ENCODE data around the gene SLC1A6.
"Not testable (repeated sequence)": the region's sequence is repeated elsewhere in the genome, so short reads cannot be mapped to it uniquely, and the experiment has no call there.

The SLC1A6 gene

GRCh38 chr19:14954071-14954655, 25.5 kb downstream of the SLC1A6 start:
- no peak for DNase-seq

GRCh38 chr19:14952767-14953166, 26.9 kb downstream of the SLC1A6 start:
- DNase-seq, result no peak

GRCh38 chr19:14950421-14950820, 29.2 kb downstream of the SLC1A6 start:
- no peak for DNase-seq

GRCh38 chr19:14949876-14950275, 29.8 kb downstream of the SLC1A6 start:
- no peak for DNase-seq

GRCh38 chr19:14949413-14949812, 30.3 kb downstream of the SLC1A6 start:
- not testable (repeated sequence) for DNase-seq

- no peak for DNase-seq
Observed at GRCh38 chr19:14944456-14944855, 35.2 kb downstream of the SLC1A6 start.

- no peak for DNase-seq
Observed at GRCh38 chr19:14943601-14944000, 36.1 kb downstream of the SLC1A6 start.

GRCh38 chr19:14941189-14941588, 38.5 kb downstream of the SLC1A6 start, which contains the start of gene OR7C2:
Gene OR7C2 (plus strand): TSS chr19:14941489. CDS start chr19:14941489, 0 bp downstream.
- no peak for DNase-seq

- DNase-seq, result no peak
Observed at GRCh38 chr19:14940266-14940665, 39.4 kb downstream of the SLC1A6 start.

- no peak for DNase-seq
Observed at GRCh38 chr19:14933506-14933905, 46.2 kb downstream of the SLC1A6 start.

- no peak for DNase-seq
Observed at GRCh38 chr19:14916848-14917247, 62.8 kb downstream of the SLC1A6 start.

GRCh38 chr19:14915116-14915515, 64.5 kb downstream of the SLC1A6 start:
- no peak for DNase-seq

- DNase-seq, result no peak
Observed at GRCh38 chr19:14906711-14907110, 73.0 kb downstream of the SLC1A6 start.

GRCh38 chr19:14901675-14902260, 77.9 kb downstream of the SLC1A6 start:
- DNase-seq, result no peak

All from T1000 (cell line).